Stimulated activated CD4-positive, alpha-beta T cell treated with anti-CD3 and anti-CD28 coated beads, TNF-alpha, amount 100 ng/mL, for 24 hours (primary cell): ENCODE data around the gene LEKR1.
"Not testable (repeated sequence)": the region's sequence is repeated elsewhere in the genome, so short reads cannot be mapped to it uniquely, and the experiment has no call there.

Experiments used
- DNase-seq, 3 experiments: peaks; one replicate each; pipeline ENCODE4 v3.0.0-alpha.2; 2020; ENCODE audit warnings: low read depth in 3 of 3

LEKR1 gene

DNA sequence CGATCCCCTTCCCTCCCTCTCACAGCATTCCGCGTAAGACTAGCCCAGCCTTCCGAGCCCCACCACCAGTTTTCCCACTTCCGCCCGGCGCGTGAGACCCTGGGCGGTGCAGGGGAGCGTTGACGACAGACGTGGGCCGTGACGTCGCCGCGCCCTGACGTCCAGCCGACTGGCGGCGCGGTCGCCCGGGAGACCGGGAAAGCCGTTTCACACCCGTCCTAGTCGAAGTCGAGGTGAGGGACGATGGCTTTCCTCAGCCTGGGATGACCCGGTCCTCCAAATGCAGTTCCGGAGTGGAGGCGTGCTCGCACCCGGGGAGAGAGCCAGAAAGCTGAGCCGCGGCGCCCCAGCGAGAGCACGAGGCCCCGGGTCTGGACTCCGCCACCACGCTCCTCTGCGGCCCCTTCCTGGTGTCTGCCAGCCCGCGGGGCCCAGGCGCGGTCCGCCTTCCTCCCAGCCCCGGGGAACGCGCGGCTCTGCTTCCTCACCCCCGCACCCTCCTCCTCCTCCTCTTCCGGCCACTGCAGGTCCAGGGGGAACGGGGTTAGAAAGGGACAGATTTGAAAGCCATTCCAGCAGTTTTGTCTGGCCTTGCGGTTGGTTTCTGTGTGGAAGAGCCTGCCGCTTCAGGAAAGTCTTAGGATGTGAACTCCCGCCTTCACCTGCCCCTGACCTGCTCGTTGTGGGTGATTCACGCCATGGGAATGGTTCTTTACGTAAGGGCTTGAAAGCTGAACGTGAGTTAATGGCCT, at the start of gene LEKR1:
LEKR1 (plus strand) TSS at position 210 of the 752 bp plus-strand sequence. CDS start 2,977 bp downstream, outside the sequence.
- peak; percentile 44 to 76 (median 53) for DNase-seq

DNA sequence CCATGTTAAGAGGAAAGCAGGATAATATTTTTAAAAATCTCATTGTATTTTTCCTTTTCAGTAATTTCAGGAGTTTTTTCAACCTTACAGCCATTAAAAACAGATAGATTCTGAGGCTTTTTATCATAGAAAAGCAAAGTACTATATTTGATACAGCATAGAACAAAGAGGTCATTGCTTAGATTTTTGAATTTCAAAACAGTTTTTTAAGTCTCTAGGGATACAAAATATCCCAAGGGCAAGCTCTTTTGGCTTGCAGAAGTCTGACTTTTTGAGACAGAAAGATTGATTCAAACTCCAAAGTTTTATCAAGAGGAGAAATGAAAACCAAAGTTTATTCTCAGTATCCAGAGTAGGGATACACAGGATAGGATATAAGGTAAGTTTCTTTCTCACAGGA, 49.3 kb upstream of the LEKR1 start:
- no peak for DNase-seq

DNA sequence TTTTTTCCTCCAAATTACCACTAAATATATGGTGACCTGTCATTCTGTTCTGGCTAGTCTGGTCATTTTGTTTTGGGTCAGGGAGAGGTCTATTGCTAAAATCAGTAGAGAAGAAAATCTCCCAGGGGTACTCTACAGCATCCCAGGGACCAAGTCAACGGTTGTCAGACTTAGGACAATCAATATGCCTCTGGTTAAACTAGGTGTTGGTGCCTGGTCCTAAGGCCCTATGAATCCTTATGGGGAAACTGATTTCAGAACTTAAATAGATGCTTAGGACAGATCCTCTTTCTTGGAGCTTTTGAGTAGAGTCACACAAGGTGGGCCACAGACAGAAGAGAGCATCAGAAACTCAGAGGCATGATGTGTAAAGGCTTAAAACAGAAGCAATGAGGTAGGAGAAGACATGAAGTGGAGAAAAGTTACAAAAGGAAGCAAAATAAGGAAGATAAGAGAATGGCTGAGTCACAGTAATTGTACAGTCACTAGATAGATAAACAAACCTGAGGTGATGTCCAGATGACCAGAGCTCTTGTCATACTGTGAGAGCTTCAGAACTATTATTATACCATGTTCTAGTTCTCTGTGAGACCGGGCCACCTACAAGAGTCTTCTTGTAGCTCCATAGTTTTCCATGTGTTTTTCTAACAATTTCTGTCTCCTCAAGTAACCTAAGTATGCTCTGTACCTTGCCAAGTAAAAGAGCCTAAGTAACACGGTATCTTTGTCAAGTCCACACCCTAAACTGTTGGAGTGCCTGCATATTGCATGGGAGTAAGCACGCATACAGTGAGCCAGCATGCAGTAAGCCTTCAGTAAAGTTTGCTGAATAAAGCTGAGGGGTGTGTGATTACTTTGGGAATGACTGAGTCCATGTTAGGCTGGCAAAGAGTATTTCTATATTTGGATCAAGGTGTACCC, 44.6 kb upstream of the LEKR1 start:
- DNase-seq: no peak

DNA sequence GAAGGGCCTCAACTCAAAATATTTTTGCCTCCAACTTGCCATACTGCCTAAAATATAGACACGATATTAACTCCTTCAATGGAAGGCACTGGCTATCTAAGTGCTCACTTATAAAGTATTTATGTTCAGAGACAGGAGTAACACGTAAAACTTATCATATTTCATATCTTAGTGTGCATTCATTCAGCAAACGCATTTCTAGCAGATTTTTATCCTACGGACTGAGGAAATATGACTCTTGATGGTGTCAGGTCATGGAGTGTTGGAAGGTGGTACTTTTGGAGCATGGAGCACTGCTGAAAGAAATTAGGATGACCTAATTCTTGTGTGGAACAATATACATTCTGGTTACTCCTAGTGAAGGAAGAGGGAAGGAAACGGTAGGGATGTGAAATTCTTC, 43.8 kb upstream of the LEKR1 start:
- DNase-seq: no peak

DNA sequence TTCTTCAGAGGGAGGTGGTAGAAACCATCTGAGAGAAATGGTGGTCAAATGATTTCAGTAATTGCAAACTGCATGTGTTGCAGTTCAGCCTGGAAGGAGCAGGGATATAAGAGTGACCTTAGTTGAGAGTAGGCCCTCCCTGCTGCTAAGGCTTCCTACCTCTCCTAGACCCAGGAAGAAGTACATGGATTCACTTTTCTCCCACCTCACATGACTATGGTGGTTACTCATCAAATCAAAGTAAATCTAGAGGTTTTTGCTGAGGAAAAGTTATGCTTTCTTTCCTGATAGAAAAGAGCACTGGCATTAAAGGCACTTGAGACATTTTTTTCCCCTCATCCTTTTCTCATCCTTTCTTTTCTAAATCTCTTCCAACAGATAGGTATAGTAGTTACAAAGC, 43.2 kb upstream of the LEKR1 start:
- DNase-seq: no peak

DNA sequence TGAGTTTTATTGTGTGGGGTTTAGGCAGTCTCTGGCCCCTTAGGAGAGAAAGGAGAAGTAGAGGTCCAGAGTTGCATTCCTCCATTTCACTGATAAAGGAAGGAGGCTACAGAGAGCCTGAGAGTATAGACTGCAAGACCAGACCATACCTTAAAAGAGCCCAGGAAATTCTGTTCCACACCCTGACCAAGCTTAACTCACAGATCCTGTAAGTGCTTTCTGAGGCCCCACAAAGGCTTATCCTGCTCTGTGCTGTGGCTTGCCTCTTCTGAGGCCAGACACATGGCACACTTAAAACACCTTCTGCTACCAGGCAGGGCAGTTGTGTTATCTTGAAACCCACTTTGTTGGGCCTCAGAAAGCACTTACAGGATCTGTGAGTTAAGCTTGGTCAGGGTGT, 39.2 kb upstream of the LEKR1 start:
- DNase-seq: no peak

DNA sequence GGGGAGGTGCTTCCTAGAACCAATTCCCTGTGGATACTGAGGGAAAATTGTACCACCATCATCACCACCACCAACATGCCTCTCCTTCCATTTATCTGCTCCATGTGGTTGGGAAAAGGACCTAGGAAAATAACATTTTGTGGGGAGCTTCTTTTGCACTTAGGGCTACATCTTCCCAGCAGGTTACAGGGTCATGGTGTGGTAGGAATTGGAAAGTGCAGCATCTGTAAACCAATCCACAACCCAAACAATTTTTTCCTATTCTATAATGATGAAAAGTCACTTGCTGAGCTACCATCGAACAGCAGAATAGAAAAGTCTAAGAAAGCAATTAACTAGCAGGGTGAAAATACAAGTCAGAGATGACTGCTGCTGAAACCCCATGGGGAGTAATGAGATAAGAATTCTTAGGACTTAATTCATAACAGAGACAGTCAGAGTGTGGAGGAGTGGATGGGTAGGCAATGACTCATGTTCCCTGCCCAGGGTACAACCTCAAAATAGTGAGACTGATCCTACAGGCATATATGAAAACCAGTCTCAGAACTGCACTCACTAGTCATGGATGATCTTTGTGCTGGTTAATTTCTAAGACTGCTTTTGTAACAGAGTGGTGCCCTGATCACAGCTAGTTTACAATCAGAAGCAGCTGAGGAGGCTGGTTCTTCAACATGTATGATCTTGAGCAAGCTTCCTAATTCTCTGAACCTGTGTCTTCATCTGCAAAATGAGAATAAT, 38.1 kb upstream of the LEKR1 start:
- peak in 2 of 3 experiments; percentile 1 to 25 for DNase-seq

DNA sequence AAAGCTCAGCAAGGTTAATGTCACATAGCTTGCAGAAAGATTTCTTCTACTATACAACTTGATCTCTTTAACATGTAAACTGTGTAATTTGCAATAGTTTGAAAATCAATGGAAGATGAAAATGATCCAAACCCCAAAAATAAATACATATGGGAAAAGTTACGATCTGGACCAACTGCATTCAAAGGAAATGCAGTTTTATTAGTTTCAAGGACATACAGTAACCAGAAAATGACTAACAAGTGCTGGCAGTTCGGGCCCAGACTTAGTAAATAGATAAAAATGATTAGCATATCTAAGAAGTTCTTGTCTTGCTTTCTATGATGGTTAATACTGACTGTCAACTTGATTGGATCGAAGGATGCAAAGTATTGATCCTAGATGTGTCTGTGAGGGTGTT, 37.3 kb upstream of the LEKR1 start:
- no peak for DNase-seq

DNA sequence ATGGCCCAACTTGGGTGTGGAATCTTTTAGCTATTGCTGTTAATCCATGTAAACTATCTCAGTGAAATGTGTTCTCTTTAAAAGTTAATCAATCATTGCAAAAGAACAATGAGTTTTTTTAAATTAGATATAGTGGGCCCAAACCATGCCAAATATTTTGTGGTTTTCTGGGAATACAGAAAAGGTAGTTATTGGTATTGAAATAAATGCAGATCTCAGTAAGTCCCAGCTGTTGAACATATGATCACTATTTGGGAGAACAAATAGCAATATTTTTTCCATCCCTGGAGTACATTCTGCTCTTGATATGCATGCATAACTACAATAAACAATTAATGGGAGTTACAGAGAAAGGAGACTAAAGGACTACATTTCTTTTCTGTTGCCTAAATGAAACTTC, 36.0 kb upstream of the LEKR1 start:
- no peak for DNase-seq

DNA sequence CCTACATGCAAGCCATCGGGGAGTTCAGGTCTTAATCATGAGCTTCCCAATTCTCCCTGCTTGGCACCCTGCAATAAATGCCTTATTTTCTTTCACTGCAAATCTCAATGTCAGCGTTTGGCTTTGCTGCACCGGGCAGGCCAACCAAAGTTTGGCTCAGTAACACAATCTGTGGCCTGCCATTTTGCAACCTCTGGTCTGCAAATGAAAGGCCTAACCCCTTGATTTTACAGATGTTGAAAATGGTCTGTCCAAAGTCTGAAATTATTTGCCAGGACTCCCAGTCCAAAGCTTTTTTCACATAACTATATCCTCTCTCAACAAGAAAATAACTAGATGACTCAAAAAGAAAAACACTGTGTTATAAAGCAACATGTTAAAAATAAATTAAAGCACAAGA, 34.0 kb upstream of the LEKR1 start:
- no peak for DNase-seq

DNA sequence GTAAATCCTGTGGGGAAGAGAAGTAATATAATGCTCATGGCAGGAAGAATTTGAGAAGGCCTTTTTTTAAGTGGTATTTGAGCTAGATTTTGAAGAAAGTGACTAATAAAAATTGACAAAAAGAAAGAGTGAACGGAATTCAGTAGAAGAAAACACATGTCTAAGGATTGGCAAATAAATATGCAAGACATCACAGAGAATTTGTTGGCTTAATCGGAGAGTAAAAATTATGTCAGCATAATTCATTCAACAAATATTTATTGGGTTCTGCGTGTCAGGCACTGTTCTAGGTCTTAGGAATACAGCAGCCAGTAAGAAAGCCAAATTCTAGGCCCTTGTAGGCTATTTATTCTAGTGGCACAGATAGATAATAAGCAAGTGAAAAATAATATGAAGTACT, 33.6 kb upstream of the LEKR1 start:
- no peak for DNase-seq

DNA sequence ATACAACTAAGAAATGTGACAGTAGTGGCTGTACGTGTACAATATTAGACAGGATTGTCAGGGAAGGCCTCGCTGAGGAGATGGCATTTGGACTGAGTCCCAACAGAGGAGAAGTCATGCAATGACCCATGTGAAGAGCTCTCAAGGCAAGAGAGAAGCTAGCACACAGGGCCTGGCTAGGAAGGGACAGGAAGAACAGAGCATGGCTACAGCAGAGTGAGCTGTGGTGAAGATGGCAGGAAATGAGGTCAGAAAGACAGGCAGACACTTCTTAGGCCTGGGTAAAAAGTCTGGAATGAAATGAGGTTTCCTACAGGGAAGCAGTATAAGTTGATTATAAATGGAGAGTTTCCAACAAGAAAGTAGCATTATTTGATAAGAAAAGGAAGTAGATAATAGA, 33.2 kb upstream of the LEKR1 start:
- DNase-seq: no peak

DNA sequence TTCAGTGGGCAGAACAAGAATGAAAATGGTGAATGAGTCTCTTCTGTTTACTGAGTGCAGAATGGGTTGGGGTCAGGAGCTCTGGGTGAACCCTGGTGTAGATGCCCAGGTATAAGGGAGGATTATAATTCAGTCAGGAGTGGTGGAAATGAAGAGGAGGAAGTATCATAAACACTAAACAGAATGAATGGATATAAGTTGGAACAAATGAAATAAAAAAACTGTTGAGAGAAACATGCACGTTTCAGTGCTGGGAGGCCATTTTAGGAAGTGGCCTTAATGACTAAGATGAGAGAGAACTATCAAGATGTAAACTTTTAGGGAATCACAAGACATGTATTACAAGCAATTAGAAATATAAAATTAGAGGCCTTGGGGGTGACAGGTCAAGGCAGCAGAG, 32.8 kb upstream of the LEKR1 start:
- DNase-seq: no peak

DNA sequence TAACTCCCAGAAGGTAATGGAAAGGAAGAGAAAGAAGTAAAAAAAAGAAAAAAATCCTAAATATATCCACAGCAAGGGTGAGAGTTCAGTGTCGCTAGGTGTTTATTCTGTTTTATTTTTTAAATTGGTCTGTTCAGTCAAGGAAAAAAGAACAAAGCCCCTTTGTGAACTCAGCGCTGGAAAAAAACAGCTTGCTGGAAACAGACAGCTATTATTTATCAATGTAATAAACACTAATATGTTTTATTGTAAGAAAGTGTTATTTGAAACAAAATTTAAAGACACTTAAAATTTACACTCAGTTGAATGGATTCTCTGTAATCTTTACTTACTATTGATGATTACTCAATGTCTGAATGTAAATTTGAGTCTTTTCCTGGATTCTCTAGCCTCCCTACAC, 32.3 kb upstream of the LEKR1 start:
- no peak for DNase-seq

DNA sequence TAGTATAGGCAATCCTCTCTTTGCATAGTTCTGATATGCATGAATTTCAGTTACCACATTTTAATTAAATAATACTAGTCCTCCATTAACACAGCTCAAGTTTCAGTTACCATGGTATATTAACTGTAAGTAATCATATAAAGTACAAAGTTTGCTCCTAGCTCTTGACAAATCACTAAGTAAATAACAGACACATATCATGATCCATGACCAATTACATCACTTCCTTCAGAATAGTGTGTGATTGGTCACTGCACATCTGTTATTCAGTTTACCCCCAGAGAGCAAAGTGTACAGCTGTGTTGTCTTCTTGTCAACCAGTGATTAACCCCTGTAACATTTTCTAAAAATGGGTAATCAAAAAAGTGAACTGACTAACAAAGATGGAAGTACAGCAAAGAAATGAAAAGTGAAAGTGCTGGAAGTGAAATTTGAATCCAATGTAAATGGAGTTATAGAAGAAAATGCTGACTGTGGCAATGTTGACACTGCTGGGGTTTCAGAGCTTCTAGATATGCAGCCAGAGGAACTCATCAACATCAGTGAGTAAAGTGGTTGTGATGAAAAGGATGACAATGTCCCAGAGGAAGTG, 30.2 kb upstream of the LEKR1 start:
- no peak for DNase-seq

DNA sequence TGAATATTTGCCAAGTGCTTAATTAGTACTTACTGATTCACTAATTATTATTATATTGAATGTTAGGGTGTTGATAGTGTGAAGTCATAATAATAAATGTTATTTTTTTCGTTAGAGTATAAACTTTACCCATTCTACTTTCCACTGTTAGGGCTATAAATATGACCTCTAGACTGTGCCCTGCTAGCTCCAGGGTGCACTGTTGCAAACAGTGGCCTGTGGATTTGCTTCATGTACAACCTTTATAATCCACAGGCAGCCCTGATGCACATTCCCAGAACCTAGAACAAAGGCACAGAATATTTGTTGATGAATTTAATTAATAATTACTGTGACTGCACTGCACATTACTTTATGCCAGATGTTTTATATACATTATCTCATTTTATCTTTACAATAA, 28.8 kb upstream of the LEKR1 start:
- DNase-seq: no peak

DNA sequence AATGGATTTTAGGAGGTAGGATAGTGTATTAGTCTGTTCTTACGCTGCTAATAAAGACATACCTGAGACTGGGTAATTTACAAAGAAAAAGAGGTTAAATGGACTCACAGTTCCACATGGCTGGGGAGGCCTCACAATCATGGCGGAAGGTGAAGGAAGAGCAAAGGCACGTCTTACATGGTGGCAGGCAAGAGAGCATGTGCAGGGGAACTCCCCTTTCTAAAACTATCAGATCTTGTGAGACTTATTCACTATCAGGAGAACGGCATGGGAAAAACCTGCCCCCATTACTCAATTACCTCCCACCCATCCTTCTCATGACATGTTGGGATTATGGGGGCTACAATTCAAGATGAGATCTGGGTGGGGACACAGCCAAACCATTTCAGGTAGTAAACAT, 25.9 kb upstream of the LEKR1 start:
- DNase-seq: not testable (repeated sequence)

DNA sequence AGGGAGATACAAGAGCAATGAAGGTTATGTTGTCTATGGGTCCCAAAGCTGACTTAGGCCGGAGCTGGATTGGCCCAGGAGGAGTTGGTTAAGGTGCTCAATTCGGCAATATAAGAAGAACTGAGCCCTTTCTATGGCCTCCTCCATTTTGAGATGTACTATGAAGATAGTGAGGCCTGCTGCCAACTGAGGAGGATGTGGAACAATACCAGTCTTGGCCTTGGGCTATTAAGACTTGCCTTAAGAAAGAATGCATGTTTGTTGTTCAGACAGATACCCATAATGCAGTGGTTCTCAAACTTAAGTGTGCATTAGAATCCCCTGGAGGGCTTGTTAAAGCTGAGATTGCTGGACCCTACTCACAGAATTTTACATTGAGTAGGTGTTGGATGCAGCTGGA, 24.4 kb upstream of the LEKR1 start:
- no peak for DNase-seq

DNA sequence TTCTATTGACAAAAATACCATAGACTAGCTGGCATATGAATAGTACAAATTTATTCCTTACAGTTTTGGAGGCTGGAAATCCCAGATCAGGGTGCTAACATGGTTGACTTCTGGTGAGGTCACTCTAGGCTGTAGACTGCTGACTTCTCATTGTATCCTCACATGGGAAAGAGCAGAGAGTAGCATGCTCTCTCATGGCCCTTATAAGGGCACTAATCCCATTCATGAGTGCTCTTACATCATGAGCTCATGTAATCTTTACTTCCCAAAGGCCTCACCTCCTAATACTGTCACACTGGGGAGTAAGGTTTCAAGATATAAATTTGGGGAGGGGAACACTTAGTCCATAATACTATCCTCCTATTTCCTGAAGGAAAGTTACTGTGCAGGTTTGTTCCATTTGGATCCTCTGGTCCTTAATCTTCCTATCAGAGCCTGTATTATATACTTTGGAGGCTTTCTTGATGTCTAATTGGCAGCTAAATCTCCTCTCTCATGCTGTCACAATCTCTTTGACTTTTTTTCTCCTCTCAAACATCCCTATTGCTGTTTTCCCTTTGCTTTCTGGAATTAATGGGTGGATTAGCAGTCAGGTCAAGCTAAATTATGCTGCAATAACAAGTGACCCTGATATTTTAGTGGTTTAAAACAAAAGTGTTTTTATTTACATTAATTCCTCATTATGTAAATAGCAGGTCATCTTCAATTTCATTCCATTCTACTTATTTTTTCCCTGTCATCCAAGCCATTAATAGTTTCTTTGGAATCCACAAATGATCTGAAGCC, 23.1 kb upstream of the LEKR1 start:
- DNase-seq: no peak

DNA sequence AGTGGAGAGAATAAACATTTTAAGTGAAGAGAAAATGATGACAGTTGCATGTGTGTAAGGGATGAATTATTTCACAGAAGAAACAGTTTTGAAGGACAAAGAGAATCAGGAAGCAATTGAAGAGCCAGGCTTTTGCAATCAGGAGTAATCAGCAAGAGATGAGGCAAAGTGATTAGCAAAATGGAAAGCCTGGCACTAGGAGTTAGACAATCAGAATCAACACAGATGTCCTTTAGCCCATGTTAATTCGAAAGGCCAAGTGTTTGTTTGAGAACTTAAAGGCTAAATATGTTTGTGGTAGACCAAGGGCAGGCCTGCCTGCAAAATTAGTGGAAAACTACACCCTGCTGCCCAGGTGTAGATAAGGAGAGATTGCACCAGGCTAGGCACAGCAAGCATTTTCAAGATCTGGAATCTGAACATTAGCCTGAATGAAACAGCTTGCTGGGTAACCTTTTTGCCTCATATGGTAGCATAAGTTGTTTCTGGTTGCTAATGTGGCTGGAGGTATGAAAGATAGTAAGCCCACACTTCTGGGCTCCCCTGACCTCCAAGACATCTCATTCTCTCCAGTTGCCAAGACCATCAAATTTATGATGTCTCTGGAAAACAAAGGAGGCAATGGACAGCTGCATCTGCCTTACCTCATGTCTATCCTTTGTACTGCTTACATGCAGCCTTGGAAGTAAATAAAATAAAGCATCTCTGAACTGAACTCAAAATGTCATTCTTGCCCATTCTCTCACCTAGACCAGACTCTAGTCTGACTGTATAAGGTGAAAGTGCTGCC, 22.0 kb upstream of the LEKR1 start:
- no peak for DNase-seq
